K562 (cell line): Measurements from ENCODE around the gene SAT1. TPM values are rescaled to one million over a fixed set of nuclear protein-coding genes. Genes with fewer than 3 reads are reported as not detected.

Experiments
- ATAC-seq: fragments of 200-7000 bp; cut with Tn5 transposase; 3 replicates; pipeline ENCODE4 v1.9.1; 2020; ENCODE audit warnings: moderate library complexity
- BruUV-seq: library from RNA; stranded (reverse); fragments of 400-500 nt; replicated peaks from 2 replicates; lab custom pipeline; 2021; lab: Mats Ljungman, UMichigan
- CTCF ChIA-PET: fragments of 300-600 bp; formaldehyde crosslinking; extraction: SDS; loops from one replicate; lab custom pipeline; 2021; ENCODE audit warnings: low intra/inter-chr PET ratio; lab: Yijun Ruan, JAX
- POLR2A ChIA-PET: fragments of 300-600, 350-650 bp; sonication (Branson Sonifier 250); formaldehyde crosslinking; extraction: SDS; loops from one replicate; lab custom pipeline; 2021; ENCODE audit warnings: antibody characterized with exemption, inconsistent platforms; lab: Yijun Ruan, JAX
- DNase-seq, 4 experiments: peaks; one replicate each; pipeline versions ENCODE4 v3.0.0 to v3.0.0-alpha.2; 2011 to 2018; ENCODE audit warnings: low spot score in 3 of 4, mixed read lengths in 3 of 4; ENCODE audit errors: extremely low read depth in 1 of 4
- FAIRE-seq: peaks from 2 replicates; lab custom pipeline; 2011; peaks lifted over from hg19 to GRCh38; lab: Jason Lieb, UNC
- H2AFZ ChIP-seq: 2 replicates; pipeline ENCODE4 v1.6.0; 2011; ENCODE audit warnings: low read depth, low read length, control low read depth, inconsistent platforms
- H3K27ac ChIP-seq: fragments of 200-600 bp; 3 replicates; pipeline ENCODE4 v1.8.0; 2011; ENCODE audit warnings: low read depth, mild to moderate bottlenecking, control low read depth, inconsistent platforms, low read length, moderate library complexity, mixed read lengths; ENCODE audit errors: extremely low read depth
- H3K27me3 ChIP-seq, 2 experiments: fragments of 300-600 bp in 1 of 2; 2 replicates in 1 of 2; 3 replicates in 1 of 2; pipeline versions ENCODE4 v1.6.0 to v1.8.0; 2011; ENCODE audit warnings: inconsistent platforms in 2 of 2, low read length in 2 of 2, mild to moderate bottlenecking in 1 of 2, mixed read lengths in 1 of 2, moderate library complexity in 1 of 2; ENCODE audit not compliant: control insufficient read depth in 2 of 2, insufficient read depth in 2 of 2
- H3K36me3 ChIP-seq: fragments of 300-600 bp; 3 replicates; pipeline ENCODE4 v1.8.0; 2011; ENCODE audit warnings: mild to moderate bottlenecking, low read length, inconsistent platforms; ENCODE audit not compliant: control insufficient read depth, insufficient read depth
- H3K4me1 ChIP-seq, 2 experiments: fragments of 200-600 bp in 1 of 2; replicated peaks in 1 of 2; 2 replicates in 1 of 2; 3 replicates in 1 of 2; pipeline versions ENCODE4 v1.5.1 to v1.8.0; 2011; ENCODE audit warnings: inconsistent platforms in 2 of 2, low read length in 2 of 2, mild to moderate bottlenecking in 1 of 2, mixed read lengths in 1 of 2, moderate library complexity in 1 of 2; ENCODE audit not compliant: control insufficient read depth in 2 of 2, insufficient read depth in 2 of 2
- H3K4me2 ChIP-seq: 2 replicates; pipeline ENCODE4 v1.6.1; 2011; ENCODE audit warnings: low read length, control low read depth, inconsistent platforms, mixed read lengths; ENCODE audit not compliant: insufficient read depth
- H3K4me3 ChIP-seq: fragments of 200-600 bp; sonication (generic), shearing (Covaris generic); 2 replicates; pipeline ENCODE4 v1.5.1; 2016; ENCODE audit warnings: control low read depth, inconsistent platforms
- H3K79me2 ChIP-seq: fragments of 200-600 bp; 3 replicates; pipeline ENCODE4 v1.8.0; 2011; ENCODE audit warnings: low read length, inconsistent platforms; ENCODE audit not compliant: control insufficient read depth, insufficient read depth
- H3K9ac ChIP-seq, 2 experiments: 2 replicates each; pipeline versions ENCODE4 v1.6.0 to v1.6.1; 2011; ENCODE audit warnings: low read depth in 2 of 2, low read length in 2 of 2, control low read depth in 1 of 2, inconsistent platforms in 1 of 2, mild to moderate bottlenecking in 1 of 2, mixed read lengths in 1 of 2; ENCODE audit not compliant: insufficient read depth in 1 of 2
- H3K9me1 ChIP-seq: one replicate; pipeline ENCODE4 v1.6.0; 2011; ENCODE audit warnings: inconsistent platforms, mild to moderate bottlenecking, low read length, moderate library complexity; ENCODE audit not compliant: control insufficient read depth, insufficient read depth
- H3K9me3 ChIP-seq: replicated peaks from 2 replicates; pipeline ENCODE4 v1.5.1; 2011; ENCODE audit warnings: low read depth, low read length, inconsistent platforms; ENCODE audit not compliant: control insufficient read depth, insufficient read depth
- H4K20me1 ChIP-seq: replicated peaks from 2 replicates; pipeline ENCODE4 v1.6.1; 2011; ENCODE audit warnings: low read length, inconsistent platforms, mixed read lengths; ENCODE audit not compliant: control insufficient read depth, insufficient read depth
- ADNP ChIP-seq: fragments of 200-800 bp; sonication (Bioruptor generic); IDR thresholded peaks from 2 replicates; pipeline ENCODE4 v1.6.1; 2016; ENCODE audit warnings: missing genetic modification characterization, missing compliant biosample characterization
- ATF4 ChIP-seq: fragments of 450-650 bp; formaldehyde crosslinking; IDR thresholded peaks from 2 replicates; pipeline ENCODE4 v1.4.0; 2022; ENCODE audit warnings: mild to moderate bottlenecking, moderate library complexity
- CBFA2T3 ChIP-seq: fragments of 450-650 bp; IDR thresholded peaks from 2 replicates; pipeline ENCODE4 v1.6.1; 2017
- CBX5 ChIP-seq: IDR thresholded peaks from 2 replicates; pipeline ENCODE4 v1.6.1; 2014; ENCODE audit warnings: low read depth, borderline replicate concordance
- CREB5 ChIP-seq: fragments of 250-450 bp; sonication (Bioruptor Pico); IDR thresholded peaks from 2 replicates; pipeline ENCODE4 v1.5.0; 2020; ENCODE audit warnings: mild to moderate bottlenecking
- E2F4 ChIP-seq: sonication (generic); formaldehyde crosslinking; IDR thresholded peaks from 2 replicates; pipeline ENCODE4 v1.8.0; 2022; ENCODE audit warnings: mild to moderate bottlenecking, low read depth, missing genetic modification reagents
- ERF ChIP-seq: fragments of 450-650 bp; formaldehyde crosslinking; IDR thresholded peaks from 2 replicates; pipeline ENCODE4 v1.4.0; 2020; ENCODE audit warnings: mild to moderate bottlenecking, mixed read lengths
- GTF2E2 ChIP-seq: fragments of 200-800 bp; sonication (Bioruptor generic); IDR thresholded peaks from 2 replicates; pipeline ENCODE4 v1.6.1; 2016; ENCODE audit warnings: missing genetic modification characterization, missing compliant biosample characterization
- KLF13 ChIP-seq: fragments of 450-650 bp; IDR thresholded peaks from 2 replicates; pipeline ENCODE4 v1.6.1; 2016; ENCODE audit warnings: missing genetic modification characterization, low read depth, mild to moderate bottlenecking, missing compliant biosample characterization, moderate library complexity, borderline replicate concordance
- MTA1 ChIP-seq: fragments of 450-650 bp; IDR thresholded peaks from 2 replicates; pipeline ENCODE4 v1.6.1; 2017; ENCODE audit warnings: borderline replicate concordance
- MYNN ChIP-seq, 2 experiments: sonication (generic); formaldehyde crosslinking in 1 of 2; IDR thresholded peaks; 2 replicates each; pipeline versions ENCODE4 v1.5.0 to v1.6.1; 2016 to 2020; ENCODE audit warnings: antibody characterized with exemption in 1 of 2, missing genetic modification reagents in 1 of 2
- POLR2H ChIP-seq: IDR thresholded peaks from 2 replicates; pipeline ENCODE4 v1.6.1; 2016; ENCODE audit warnings: missing genetic modification characterization, low read depth, mild to moderate bottlenecking, control low read depth, missing compliant biosample characterization, moderate library complexity
- SIN3B ChIP-seq: fragments of 450-650 bp; IDR thresholded peaks from 2 replicates; pipeline ENCODE4 v1.6.1; 2017; ENCODE audit warnings: low read depth, mild to moderate bottlenecking, moderate library complexity
- ZBTB1 ChIP-seq: sonication (generic); formaldehyde crosslinking; IDR thresholded peaks from 2 replicates; pipeline ENCODE4 v1.8.1; 2023; ENCODE audit warnings: missing genetic modification reagents, low read depth, mild to moderate bottlenecking, borderline replicate concordance
- ZNF174 ChIP-seq: fragments of 250-450 bp; sonication (Bioruptor Pico); IDR thresholded peaks from 2 replicates; pipeline ENCODE4 v1.4.0; 2020; ENCODE audit warnings: mild to moderate bottlenecking
- ZNF511 ChIP-seq: sonication (generic); formaldehyde crosslinking; IDR thresholded peaks from 2 replicates; pipeline ENCODE4 v1.8.0; 2022; ENCODE audit warnings: mild to moderate bottlenecking, missing genetic modification reagents
- ZNF561 ChIP-seq: fragments of 450-650 bp; formaldehyde crosslinking; conservative IDR thresholded peaks from 2 replicates; pipeline ENCODE4 v1.4.0; 2020; ENCODE audit warnings: mild to moderate bottlenecking, moderate library complexity
- WGBS: fragments of 100-300 bp; shearing (Covaris generic); methylation state at CpG from one replicate; pipeline ENCODE4 v1.1.6; 2016; ENCODE audit warnings: low coverage, mixed read lengths; ENCODE audit not compliant: insufficient coverage; ENCODE audit errors: missing lambda C conversion rate; 5-methylcytosine and 5-hydroxymethylcytosine counted together
- in situ Hi-C: fragments of 300-500 bp; cut with MboI; formaldehyde crosslinking; loops from 4 replicates; pipeline ENCODE4 v1.15.0; 2018; ENCODE audit warnings: inconsistent platforms, mixed read lengths
- intact Hi-C: fragments of 100-400 bp; cut with micrococcal nuclease; formaldehyde crosslinking; loops from 2 replicates; pipeline ENCODE4 v1.14.2; 2022
- polyA plus RNA-seq, 8 experiments: library from polyadenylated mRNA; depleted of rRNA in 4 of 8; stranded (reverse) in 5 of 8; unstranded in 3 of 8; fragments of >200 nt; fragmentation: Nextera tagmentation in 2 of 8; fragmentation: Illumina TruSeq in 1 of 8; extraction: Ambion mirVana in 2 of 8; extraction: Trizol in 1 of 8; gene quantifications; 2 replicates each; pipeline versions ENCODE4 v1.2.1 to v1.2.3, GENCODE V29; 2011 to 2014; ENCODE audit warnings: inconsistent platforms in 1 of 8, missing spikeins in 1 of 8
- total RNA-seq, 7 experiments: library from RNA; depleted of rRNA in 6 of 7; stranded (reverse); fragments of >200 nt in 6 of 7; fragmentation: Illumina TruSeq in 2 of 7; extraction: Trizol in 2 of 7; gene quantifications; 2 replicates each; pipeline versions ENCODE4 v1.2.1 to v1.2.3, GENCODE V29; 2011 to 2021; ENCODE audit warnings: low replicate concordance in 1 of 7

The SAT1 gene
- total and polyA plus RNA-seq, 9 of the 15 experiments (the other 6 are each of a cell fraction or from before 2014, with no cell fraction given) = 47.4 to 194 (median 74.1) TPM

GRCh38 chrX:23736030-23736429, 46.9 kb upstream of the SAT1 start:
- Histone ChIP-seq H3K27me3 (no peaks in the 10 kb centered on the region), H3K79me2 (peaks cover 38% of the 10 kb centered on the region), H2AFZ (no peak overlapping the region), H4K20me1 (0 out of 2 replicates have a peak, but pooled peaks cover 4% of the 10 kb centered on the region), H3K9me3 (no peaks in the 10 kb centered on the region), H3K9ac (no peak overlapping the region), H3K4me1 (peaks cover 0 to 6% of the 10 kb centered on the region in 2 experiments; a peak in 2 of 5 replicates), H3K4me3 (no peak overlapping the region), H3K27ac (no peak overlapping the region), H3K4me2 (no peak overlapping the region), H3K9me1 (no peaks in the 10 kb centered on the region), H3K36me3 (peaks cover 21% of the 10 kb centered on the region; the same call in 2 of the 3 replicates)
- CTCF ChIA-PET = no interaction called here
- FAIRE-seq = no peak
- BruUV-seq = no TSS peak
- in situ Hi-C loops = no loop called here
- POLR2A ChIA-PET = interaction anchor here (0.9 to 1.0 kb wide), 2 partner anchors 12 to 15 kb away, joined by 3 read pairs; no protein-coding TSS in a partner anchor
- no peak for ATAC-seq
- DNase-seq = no peak
- intact Hi-C loops = no loop called here
- TF ChIP-seq E2F4 (CRISPR knock-in tag) (no peak), CBFA2T3 (no peak), ATF4 (CRISPR knock-in tag) (no peak), CBX5 (no peak), ERF (CRISPR knock-in tag) (no peak), MTA1 (no peak), CREB5 (CRISPR knock-in tag) (no peak), ZBTB1 (CRISPR knock-in tag) (no peak), GTF2E2 (tag) (no peak), MYNN (IDR thresholded peaks at IDR 0.05) (no peak), MYNN (CRISPR knock-in tag; IDR thresholded peaks at IDR 0.05) (no peak), KLF13 (tag) (no peak), ZNF561 (CRISPR knock-in tag) (no peak), SIN3B (no peak), ZNF174 (CRISPR knock-in tag) (no peak), POLR2H (tag) (no peak), ZNF511 (CRISPR knock-in tag) (no peak), ADNP (tag) (no peak)
- 47% methylated on average over 3 of the region's 3 CpGs for WGBS
